Right renal pelvis (tissue), 4 donors: ENCODE measurements around the gene GTF3C6. TPM values are rescaled to one million over a fixed set of nuclear protein-coding genes. Genes with fewer than 3 reads are reported as not detected.
A peak's percentile ranks its signal among the peaks of the same experiment; 100 is the strongest.
"Not testable (repeated sequence)": the region's sequence is repeated elsewhere in the genome, so short reads cannot be mapped to it uniquely, and the experiment has no call there.

Experiments used
- DNase-seq, 4 donors: peaks; one replicate each; pipeline ENCODE4 v3.0.0-alpha.2; 2013; ENCODE audit warnings: low read depth in 4 of 4, low spot score in 3 of 4, missing footprints in 1 of 4
- polyA plus RNA-seq, 4 donors: library from polyadenylated mRNA; unstranded; fragments of 120-200 nt; gene quantifications; one replicate each; pipeline ENCODE4 v1.2.1, GENCODE V29; 2013; ENCODE audit not compliant: insufficient read length in 4 of 4

The GTF3C6 gene
- polyA plus RNA-seq, 4 donors, result 91.8 to 116 (median 109) TPM

DNA sequence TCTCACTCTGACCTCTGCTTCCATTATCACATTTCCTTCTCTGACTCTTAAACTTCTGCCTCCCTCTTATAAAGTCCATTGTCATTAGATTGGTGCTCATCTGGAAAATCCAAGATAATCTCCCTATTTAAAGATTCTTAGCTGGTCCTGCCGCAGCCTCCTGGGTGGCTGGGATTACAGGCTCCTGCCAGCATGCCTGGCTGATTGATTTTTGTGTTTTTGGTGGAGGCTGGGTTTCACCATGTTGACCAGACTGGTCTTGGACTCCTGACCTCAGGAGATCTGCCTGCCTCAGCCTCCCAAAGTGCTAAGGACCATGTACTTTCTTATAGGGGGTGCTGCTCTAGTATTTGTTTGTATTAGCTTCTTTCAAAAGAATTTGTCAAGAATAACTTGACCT lies 18.1 kb downstream of the GTF3C6 start:
- no peak for DNase-seq

DNA sequence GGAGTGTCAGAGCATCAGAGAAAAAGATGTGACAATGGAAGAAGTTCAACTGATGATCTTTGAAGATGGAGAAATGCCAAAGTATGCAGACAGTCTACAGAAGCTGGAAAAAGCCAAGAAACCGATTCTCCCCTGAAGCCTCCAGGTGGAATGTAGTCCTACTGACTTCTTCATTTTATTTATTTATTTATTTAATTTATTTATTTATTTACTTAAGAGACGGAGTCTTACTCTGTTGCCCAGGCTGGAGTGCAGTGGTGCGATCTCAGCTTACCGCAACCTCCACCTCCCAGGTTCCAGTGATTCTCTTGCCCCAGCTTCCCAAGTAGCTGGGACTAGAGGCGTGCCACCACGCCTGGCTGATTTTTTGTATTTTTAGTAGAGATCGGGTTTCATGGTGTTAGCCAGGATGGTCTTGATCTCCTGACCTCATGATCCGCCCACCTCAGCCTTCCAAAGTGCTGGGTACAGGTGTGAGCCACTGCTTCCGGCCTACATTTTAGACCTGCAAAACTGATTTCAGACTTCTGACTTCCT lies 21.1 kb downstream of the GTF3C6 start:
- no peak for DNase-seq

- DNase-seq, result no peak
These were observed 21.7 kb downstream of the GTF3C6 start for GRCh38 chr6:110980227-110980626.

DNA sequence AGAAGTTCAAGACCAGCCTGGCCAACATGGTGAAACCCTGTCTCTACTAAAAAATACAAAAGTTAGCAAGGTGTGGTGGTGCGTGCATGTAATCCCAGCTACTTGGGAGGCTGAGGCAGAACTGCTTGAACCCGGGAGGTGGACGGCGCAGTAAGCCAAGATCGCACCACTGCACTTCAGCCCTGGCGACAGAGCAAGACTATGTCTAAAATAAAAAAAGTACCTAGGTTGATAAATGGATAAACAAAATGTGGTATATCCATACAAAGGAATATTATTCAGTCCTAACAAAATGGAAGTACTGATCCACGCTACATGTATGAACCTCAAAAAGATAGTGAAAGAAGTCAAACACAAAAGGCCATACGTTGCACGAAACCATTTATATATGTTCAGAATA lies 22.1 kb downstream of the GTF3C6 start:
- no peak for DNase-seq

GRCh38 chr6:110981202-110981600 lies 22.7 kb downstream of the GTF3C6 start:
- DNase-seq, result no peak

- no peak for DNase-seq
These were observed 32.5 kb downstream of the GTF3C6 start for GRCh38 chr6:110990840-110991576.

DNA sequence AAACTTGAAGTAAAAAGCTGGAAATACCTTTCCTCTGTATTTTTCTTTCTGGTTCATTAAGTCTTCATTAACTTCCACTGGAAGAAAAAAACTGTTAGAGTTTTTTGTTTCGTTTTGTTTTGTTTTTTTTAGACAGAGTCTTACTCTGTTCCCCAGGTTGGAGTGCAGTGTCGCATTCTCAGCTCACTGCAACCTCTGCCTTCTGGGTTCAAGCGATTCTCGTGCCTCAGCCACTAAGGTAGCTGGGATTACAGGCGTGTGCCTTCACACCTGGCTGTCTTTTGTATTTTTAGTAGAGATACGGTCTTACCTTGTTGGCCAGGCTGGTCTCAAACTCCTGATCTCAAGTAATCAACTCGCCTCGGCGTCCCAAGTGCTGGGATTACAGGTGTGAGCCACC lies 38.2 kb downstream of the GTF3C6 start:
- no peak for DNase-seq

GRCh38 chr6:110999634-111000270 lies 41.2 kb downstream of the GTF3C6 start:
- no peak for DNase-seq

DNA sequence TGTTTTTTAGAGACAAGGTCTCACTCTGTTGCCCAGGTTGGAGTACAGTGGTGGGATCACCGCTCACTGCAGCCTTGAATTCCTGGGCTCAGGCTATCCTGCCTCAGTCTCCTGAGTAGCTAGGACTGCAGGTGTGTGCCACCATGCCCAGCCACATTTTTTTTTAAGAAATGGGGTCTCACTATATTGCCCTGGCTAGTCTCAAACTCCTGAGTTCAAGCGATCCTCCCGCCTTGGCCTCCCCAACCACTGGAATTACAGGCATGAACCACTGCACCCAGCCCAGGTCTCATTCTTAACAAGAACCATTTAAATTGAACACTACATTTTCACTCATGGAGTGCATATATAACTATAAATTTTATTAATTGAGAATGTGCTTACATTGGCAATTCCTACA lies 43.8 kb downstream of the GTF3C6 start:
- no peak for DNase-seq

- peak in 2 of 4 donors; percentile 35 for DNase-seq
These were observed 53.0 kb downstream of the GTF3C6 start for GRCh38 chr6:111011360-111012142.

- no peak for DNase-seq
These were observed 53.6 kb downstream of the GTF3C6 start for GRCh38 chr6:111012143-111012452.

- not testable (repeated sequence) for DNase-seq
These were observed 54.0 kb downstream of the GTF3C6 start for GRCh38 chr6:111012520-111012919.

- DNase-seq, result no peak
These were observed 54.8 kb downstream of the GTF3C6 start for GRCh38 chr6:111013144-111013915.

DNA sequence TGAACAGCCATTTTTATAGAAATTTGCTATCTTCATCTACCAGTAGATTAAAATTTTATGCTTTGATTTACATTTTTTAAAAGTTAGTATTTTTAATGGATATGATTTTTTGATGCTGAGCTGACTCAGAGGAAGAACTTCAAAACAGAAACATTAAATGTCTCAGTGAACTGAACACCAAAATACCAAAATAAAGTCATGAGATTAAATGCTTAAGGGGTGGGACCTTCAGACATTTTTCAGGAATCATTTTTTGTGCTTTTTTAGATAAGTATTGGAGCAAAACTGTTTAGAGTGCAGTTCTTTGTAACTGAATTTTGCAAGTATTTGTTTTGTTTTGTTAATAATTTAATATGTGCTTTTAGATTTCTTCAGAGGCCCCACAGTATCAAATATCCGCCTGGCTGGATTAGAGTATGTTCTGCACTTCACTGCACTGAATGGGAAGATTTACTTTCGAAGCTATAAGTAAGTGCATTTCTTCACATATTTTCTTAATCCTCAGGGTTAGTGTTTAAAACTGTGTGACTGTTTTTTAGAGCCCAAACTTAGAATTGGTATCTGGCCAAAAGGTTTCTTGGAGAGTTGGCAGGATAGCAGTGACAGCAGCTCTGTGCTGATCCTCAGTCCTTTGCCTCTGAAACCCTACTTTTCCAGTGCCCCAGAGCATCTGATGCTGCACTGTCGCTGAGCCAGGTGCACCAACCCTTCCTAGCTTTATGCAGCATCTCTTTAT lies 57.1 kb downstream of the GTF3C6 start:
- no peak for DNase-seq

- not testable (repeated sequence) for DNase-seq
These were observed 58.7 kb downstream of the GTF3C6 start for GRCh38 chr6:111017241-111017640.

Other genes starting within 250 kb of the GTF3C6 start
- gene CDK19, start 143.2 kb upstream of the GTF3C6 start, polyA plus RNA-seq, result 10 to 100 TPM; 35.8 to 47.9 (median 42.7) TPM
- gene AMD1, start 83.9 kb upstream of the GTF3C6 start, polyA plus RNA-seq, result 10 to 100 TPM; 73.4 to 91.6 (median 86.9) TPM
- 10 to 100 TPM; 33.5 to 41.0 (median 38.9) TPM for gene RPF2, start 23.3 kb downstream of the GTF3C6 start, polyA plus RNA-seq
- gene SLC16A10, start 128.8 kb downstream of the GTF3C6 start, polyA plus RNA-seq, result 10 to 100 TPM; 24.0 to 28.8 (median 26.6) TPM